OCI-LY3 (cell line): ENCODE results near the gene DNAJC1.

ENCODE experiments used
- EZH2phosphoT487 ChIP-seq: fragments of 200-600 bp; shearing (Covaris generic); IDR thresholded peaks from 2 replicates; pipeline ENCODE4 v1.6.1; 2018; ENCODE audit warnings: antibody characterized with exemption, mixed run types, low read depth
- TF ChIP-seq, protein P1 (sequence below): fragments of 200-600, 300-600 bp; sonication (generic); IDR thresholded peaks from 2 replicates; pipeline ENCODE4 v1.5.1; 2014; ENCODE audit warnings: antibody characterized with exemption, low read length, low read depth

- TF ChIP-seq, protein P1, sequence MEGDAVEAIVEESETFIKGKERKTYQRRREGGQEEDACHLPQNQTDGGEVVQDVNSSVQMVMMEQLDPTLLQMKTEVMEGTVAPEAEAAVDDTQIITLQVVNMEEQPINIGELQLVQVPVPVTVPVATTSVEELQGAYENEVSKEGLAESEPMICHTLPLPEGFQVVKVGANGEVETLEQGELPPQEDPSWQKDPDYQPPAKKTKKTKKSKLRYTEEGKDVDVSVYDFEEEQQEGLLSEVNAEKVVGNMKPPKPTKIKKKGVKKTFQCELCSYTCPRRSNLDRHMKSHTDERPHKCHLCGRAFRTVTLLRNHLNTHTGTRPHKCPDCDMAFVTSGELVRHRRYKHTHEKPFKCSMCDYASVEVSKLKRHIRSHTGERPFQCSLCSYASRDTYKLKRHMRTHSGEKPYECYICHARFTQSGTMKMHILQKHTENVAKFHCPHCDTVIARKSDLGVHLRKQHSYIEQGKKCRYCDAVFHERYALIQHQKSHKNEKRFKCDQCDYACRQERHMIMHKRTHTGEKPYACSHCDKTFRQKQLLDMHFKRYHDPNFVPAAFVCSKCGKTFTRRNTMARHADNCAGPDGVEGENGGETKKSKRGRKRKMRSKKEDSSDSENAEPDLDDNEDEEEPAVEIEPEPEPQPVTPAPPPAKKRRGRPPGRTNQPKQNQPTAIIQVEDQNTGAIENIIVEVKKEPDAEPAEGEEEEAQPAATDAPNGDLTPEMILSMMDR = no peak
- TF ChIP-seq EZH2phosphoT487 = no peak
Measured at GRCh38 chr10:21858455-21858854, 145.1 kb downstream of the DNAJC1 start.
